Fibroblast of lung (primary cell): ENCODE results near the gene HTR7.

Experiments
- CTCF ChIP-seq, 2 donors: IDR thresholded peaks in 1 of 2; conservative IDR thresholded peaks in 1 of 2; 1 replicate in 1 of 2; 2 replicates in 1 of 2; pipeline ENCODE4 v1.5.1; 2011 to 2012; ENCODE audit warnings: low read length in 2 of 2, control low read depth in 1 of 2, inconsistent platforms in 1 of 2, low read depth in 1 of 2, mild to moderate bottlenecking in 1 of 2
- EZH2 ChIP-seq: IDR thresholded peaks from 2 replicates; pipeline ENCODE4 v1.5.1; 2012; ENCODE audit warnings: low read length, control low read depth, mild to moderate bottlenecking; ENCODE audit errors: missing control alignments

DNA sequence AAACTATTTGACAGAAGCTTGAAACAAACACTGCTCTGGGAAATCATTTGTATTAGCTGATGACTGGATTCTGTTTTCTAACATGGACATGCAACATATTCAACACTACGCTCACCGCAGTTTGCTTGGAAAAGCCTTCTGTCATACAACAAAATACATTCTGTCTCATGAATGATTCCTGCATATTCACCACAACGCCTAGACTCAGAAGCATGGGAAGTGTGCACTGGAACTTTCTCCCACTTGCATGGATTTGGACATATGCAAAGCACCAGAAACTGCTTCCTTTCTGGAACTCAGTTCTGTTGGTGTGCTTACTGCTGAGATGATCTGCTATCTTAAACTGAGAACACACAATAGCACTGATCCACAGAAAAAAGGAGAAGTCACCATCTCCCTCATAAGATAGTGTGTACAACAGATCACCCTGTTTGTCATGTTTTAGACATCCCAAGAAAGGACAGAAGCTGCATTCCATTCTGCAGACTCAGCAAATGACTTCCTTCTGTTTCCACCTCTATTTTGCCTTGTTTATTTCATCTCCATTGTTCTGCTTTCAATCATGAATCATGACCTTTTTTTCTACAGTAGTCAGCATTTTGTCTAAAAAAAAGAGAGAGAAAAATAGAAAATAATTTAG, 115.8 kb downstream of the HTR7 start:
- TF ChIP-seq CTCF (conservative IDR thresholded peaks at IDR 0.05 in 1 of 2, IDR thresholded peaks at IDR 0.05 in 1 of 2; ENCODE audit: low read depth in 1 of 2, low read length in 2 of 2) (no peak), EZH2 (no peak)
